K562 (cell line): ENCODE data around the gene BOLA1. TPM values are rescaled to one million over a fixed set of nuclear protein-coding genes. Genes with fewer than 3 reads are reported as not detected.

Experiments
- CBFA2T3 ChIP-seq: fragments of 450-650 bp; IDR thresholded peaks from 2 replicates; pipeline ENCODE4 v1.6.1; 2017
- CCAR2 ChIP-seq: fragments of 200-400 bp; formaldehyde crosslinking; IDR thresholded peaks from 2 replicates; pipeline ENCODE4 v1.6.1; 2017; ENCODE audit warnings: mild to moderate bottlenecking, low read depth, low read length
- MYNN ChIP-seq, 2 experiments: sonication (generic); formaldehyde crosslinking in 1 of 2; IDR thresholded peaks; 2 replicates each; pipeline versions ENCODE4 v1.5.0 to v1.6.1; 2016 to 2020; ENCODE audit warnings: antibody characterized with exemption in 1 of 2, missing genetic modification reagents in 1 of 2
- POLR2AphosphoS5 ChIP-seq: IDR thresholded peaks from 2 replicates; pipeline ENCODE4 v1.6.1; 2011; ENCODE audit warnings: mild to moderate bottlenecking, low read depth, low read length, moderate library complexity; ENCODE audit not compliant: control insufficient read depth, insufficient read depth
- PRMT5 ChIP-seq: sonication (generic); formaldehyde crosslinking; IDR thresholded peaks from 2 replicates; pipeline ENCODE4 v1.5.0; 2020; ENCODE audit warnings: missing genetic modification reagents
- PRPF4 ChIP-seq: fragments of 200-400 bp; formaldehyde crosslinking; IDR thresholded peaks from one replicate; pipeline ENCODE4 v1.6.1; 2017; ENCODE audit warnings: low read length, low read depth, mild to moderate bottlenecking; ENCODE audit not compliant: insufficient read depth, poor library complexity, severe bottlenecking
- SMARCA4 ChIP-seq: fragments of 450-650 bp; IDR thresholded peaks from 2 replicates; pipeline ENCODE4 v1.6.1; 2016
- TCF3 ChIP-seq: sonication (generic); formaldehyde crosslinking; IDR thresholded peaks from 2 replicates; pipeline ENCODE4 v1.4.0; 2020; ENCODE audit warnings: mild to moderate bottlenecking, missing genetic modification reagents
- ZNF143 ChIP-seq: sonication (generic); formaldehyde crosslinking; IDR thresholded peaks from 2 replicates; pipeline ENCODE4 v1.9.0; 2022; ENCODE audit warnings: mild to moderate bottlenecking, missing genetic modification reagents
- ZNF224 ChIP-seq: sonication (generic); formaldehyde crosslinking; IDR thresholded peaks from 2 replicates; pipeline ENCODE4 v1.8.0; 2022; ENCODE audit warnings: mild to moderate bottlenecking, missing genetic modification reagents
- ZNF3 ChIP-seq: fragments of 250-450 bp; sonication (Bioruptor Pico); IDR thresholded peaks from 2 replicates; pipeline ENCODE4 v1.5.0; 2021; ENCODE audit warnings: mild to moderate bottlenecking, moderate library complexity
- ZNF699 ChIP-seq: fragments of 250-450 bp; sonication (Bioruptor Pico); IDR thresholded peaks from 2 replicates; pipeline ENCODE4 v1.8.0; 2021; ENCODE audit warnings: mild to moderate bottlenecking, moderate library complexity; ENCODE audit not compliant: insufficient replicate concordance
- ZNF75A ChIP-seq: fragments of 450-650 bp; formaldehyde crosslinking; IDR thresholded peaks from 2 replicates; pipeline ENCODE4 v1.4.0; 2020; ENCODE audit warnings: mild to moderate bottlenecking
- polyA plus RNA-seq, 8 experiments: library from polyadenylated mRNA; depleted of rRNA in 4 of 8; stranded (reverse) in 5 of 8; unstranded in 3 of 8; fragments of >200 nt; fragmentation: Nextera tagmentation in 2 of 8; fragmentation: Illumina TruSeq in 1 of 8; extraction: Ambion mirVana in 2 of 8; extraction: Trizol in 1 of 8; gene quantifications; 2 replicates each; pipeline versions ENCODE4 v1.2.1 to v1.2.3, GENCODE V29; 2011 to 2014; ENCODE audit warnings: inconsistent platforms in 1 of 8, missing spikeins in 1 of 8
- total RNA-seq, 7 experiments: library from RNA; depleted of rRNA in 6 of 7; stranded (reverse); fragments of >200 nt in 6 of 7; fragmentation: Illumina TruSeq in 2 of 7; extraction: Trizol in 2 of 7; gene quantifications; 2 replicates each; pipeline versions ENCODE4 v1.2.1 to v1.2.3, GENCODE V29; 2011 to 2021; ENCODE audit warnings: low replicate concordance in 1 of 7
- TF ChIP-seq, protein P1 (sequence below): fragments of 250-450 bp; sonication (Bioruptor Pico); IDR thresholded peaks from 2 replicates; pipeline ENCODE4 v1.8.0; 2022; ENCODE audit warnings: moderate library complexity, mild to moderate bottlenecking, inconsistent platforms
- TF ChIP-seq, protein P2 (sequence below): fragments of 450-650 bp; IDR thresholded peaks from one replicate; pipeline ENCODE4 v1.6.1; 2018; ENCODE audit warnings: mild to moderate bottlenecking, moderate library complexity; ENCODE audit not compliant: partially characterized antibody
- TF ChIP-seq, protein P3 (sequence below): fragments of 250-450 bp; sonication (Bioruptor Pico); IDR thresholded peaks from 2 replicates; pipeline ENCODE4 v1.5.0; 2020; ENCODE audit warnings: mild to moderate bottlenecking
- TF ChIP-seq, protein P4 (sequence below): fragments of 250-450 bp; sonication (Bioruptor Pico); IDR thresholded peaks from 2 replicates; pipeline ENCODE4 v1.8.0; 2022; ENCODE audit warnings: inconsistent platforms
- TF ChIP-seq, protein P5 (sequence below): sonication (generic); formaldehyde crosslinking; IDR thresholded peaks from 2 replicates; pipeline ENCODE4 v1.8.1; 2023; ENCODE audit warnings: mild to moderate bottlenecking, missing genetic modification reagents
- TF ChIP-seq, protein P6 (sequence below): fragments of 150-350 bp; conservative IDR thresholded peaks from 2 replicates; pipeline ENCODE4 v1.6.1; 2014; ENCODE audit warnings: low read length

BOLA1 gene
- total and polyA plus RNA-seq, 9 of the 15 experiments (the other 6 are each of a cell fraction or from before 2014, with no cell fraction given): 0.18 to 1.2 (median 0.40) TPM; not detected in 2

DNA sequence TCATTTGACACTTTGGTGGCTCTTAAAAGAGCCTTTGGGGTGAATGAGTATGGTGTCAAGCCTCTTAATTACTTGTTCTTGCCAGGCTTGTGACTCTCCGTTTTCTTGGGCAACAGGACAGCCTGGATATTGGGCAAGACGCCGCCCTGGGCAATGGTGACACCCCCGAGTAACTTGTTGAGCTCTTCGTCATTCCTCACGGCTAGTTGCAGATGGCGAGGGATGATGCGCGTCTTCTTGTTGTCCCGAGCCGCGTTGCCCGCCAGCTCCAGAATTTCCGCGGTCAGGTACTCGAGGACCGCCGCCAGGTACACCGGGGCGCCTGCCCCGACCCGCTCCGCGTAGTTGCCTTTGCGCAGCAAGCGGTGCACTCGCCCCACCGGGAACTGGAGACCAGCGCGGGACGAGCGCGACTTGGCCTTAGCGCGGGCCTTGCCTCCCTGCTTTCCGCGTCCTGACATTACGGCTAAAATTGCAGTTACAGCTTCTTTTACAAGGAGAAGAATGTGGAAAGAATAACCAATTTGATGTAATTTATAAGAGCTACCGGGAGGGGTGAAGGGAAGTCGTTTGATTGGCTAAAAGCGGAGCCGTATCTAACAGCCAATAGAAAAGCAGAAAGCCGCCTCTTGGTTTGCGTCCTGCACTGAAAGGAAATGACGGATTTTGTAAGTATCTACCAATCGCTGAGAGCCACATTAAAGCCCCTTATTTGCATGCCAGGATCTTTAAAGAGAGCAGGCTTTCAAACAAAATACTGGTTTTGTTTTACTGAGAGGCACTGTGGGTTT lies 11.7 kb upstream of the BOLA1 start (continued):
- peak; percentile 83 for TF ChIP-seq POLR2AphosphoS5
- TF ChIP-seq, protein P1, sequence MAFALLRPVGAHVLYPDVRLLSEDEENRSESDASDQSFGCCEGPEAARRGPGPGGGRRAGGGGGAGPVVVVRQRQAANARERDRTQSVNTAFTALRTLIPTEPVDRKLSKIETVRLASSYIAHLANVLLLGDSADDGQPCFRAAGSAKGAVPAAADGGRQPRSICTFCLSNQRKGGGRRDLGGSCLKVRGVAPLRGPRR: no peak
- TF ChIP-seq ZNF3 (CRISPR knock-in tag): no peak
- TF ChIP-seq CBFA2T3: no peak
- TF ChIP-seq ZNF224 (CRISPR knock-in tag): 0 out of 2 replicates have a peak, but pooled peaks have one; percentile 24
- TF ChIP-seq PRPF4: peak; percentile 98
- TF ChIP-seq ZNF75A (CRISPR knock-in tag): no peak
- no peak for TF ChIP-seq MYNN (IDR thresholded peaks at IDR 0.05)
- no peak for TF ChIP-seq MYNN (CRISPR knock-in tag; IDR thresholded peaks at IDR 0.05)
- no peak for TF ChIP-seq ZNF699 (CRISPR knock-in tag)
- TF ChIP-seq, protein P2, sequence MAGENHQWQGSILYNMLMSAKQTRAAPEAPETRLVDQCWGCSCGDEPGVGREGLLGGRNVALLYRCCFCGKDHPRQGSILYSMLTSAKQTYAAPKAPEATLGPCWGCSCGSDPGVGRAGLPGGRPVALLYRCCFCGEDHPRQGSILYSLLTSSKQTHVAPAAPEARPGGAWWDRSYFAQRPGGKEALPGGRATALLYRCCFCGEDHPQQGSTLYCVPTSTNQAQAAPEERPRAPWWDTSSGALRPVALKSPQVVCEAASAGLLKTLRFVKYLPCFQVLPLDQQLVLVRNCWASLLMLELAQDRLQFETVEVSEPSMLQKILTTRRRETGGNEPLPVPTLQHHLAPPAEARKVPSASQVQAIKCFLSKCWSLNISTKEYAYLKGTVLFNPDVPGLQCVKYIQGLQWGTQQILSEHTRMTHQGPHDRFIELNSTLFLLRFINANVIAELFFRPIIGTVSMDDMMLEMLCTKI: no peak
- TF ChIP-seq, protein P3, sequence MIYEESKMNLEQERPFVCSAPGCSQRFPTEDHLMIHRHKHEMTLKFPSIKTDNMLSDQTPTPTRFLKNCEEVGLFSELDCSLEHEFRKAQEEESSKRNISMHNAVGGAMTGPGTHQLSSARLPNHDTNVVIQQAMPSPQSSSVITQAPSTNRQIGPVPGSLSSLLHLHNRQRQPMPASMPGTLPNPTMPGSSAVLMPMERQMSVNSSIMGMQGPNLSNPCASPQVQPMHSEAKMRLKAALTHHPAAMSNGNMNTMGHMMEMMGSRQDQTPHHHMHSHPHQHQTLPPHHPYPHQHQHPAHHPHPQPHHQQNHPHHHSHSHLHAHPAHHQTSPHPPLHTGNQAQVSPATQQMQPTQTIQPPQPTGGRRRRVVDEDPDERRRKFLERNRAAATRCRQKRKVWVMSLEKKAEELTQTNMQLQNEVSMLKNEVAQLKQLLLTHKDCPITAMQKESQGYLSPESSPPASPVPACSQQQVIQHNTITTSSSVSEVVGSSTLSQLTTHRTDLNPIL (CRISPR knock-in tag): no peak
- TF ChIP-seq SMARCA4: no peak
- TF ChIP-seq, protein P4, sequence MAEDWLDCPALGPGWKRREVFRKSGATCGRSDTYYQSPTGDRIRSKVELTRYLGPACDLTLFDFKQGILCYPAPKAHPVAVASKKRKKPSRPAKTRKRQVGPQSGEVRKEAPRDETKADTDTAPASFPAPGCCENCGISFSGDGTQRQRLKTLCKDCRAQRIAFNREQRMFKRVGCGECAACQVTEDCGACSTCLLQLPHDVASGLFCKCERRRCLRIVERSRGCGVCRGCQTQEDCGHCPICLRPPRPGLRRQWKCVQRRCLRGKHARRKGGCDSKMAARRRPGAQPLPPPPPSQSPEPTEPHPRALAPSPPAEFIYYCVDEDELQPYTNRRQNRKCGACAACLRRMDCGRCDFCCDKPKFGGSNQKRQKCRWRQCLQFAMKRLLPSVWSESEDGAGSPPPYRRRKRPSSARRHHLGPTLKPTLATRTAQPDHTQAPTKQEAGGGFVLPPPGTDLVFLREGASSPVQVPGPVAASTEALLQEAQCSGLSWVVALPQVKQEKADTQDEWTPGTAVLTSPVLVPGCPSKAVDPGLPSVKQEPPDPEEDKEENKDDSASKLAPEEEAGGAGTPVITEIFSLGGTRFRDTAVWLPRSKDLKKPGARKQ (CRISPR knock-in tag): no peak
- TF ChIP-seq PRMT5 (CRISPR knock-in tag): no peak
- TF ChIP-seq, protein P5, sequence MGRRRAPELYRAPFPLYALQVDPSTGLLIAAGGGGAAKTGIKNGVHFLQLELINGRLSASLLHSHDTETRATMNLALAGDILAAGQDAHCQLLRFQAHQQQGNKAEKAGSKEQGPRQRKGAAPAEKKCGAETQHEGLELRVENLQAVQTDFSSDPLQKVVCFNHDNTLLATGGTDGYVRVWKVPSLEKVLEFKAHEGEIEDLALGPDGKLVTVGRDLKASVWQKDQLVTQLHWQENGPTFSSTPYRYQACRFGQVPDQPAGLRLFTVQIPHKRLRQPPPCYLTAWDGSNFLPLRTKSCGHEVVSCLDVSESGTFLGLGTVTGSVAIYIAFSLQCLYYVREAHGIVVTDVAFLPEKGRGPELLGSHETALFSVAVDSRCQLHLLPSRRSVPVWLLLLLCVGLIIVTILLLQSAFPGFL (CRISPR knock-in tag): no peak
- no peak for TF ChIP-seq ZNF143 (CRISPR knock-in tag)
- TF ChIP-seq, protein P6, sequence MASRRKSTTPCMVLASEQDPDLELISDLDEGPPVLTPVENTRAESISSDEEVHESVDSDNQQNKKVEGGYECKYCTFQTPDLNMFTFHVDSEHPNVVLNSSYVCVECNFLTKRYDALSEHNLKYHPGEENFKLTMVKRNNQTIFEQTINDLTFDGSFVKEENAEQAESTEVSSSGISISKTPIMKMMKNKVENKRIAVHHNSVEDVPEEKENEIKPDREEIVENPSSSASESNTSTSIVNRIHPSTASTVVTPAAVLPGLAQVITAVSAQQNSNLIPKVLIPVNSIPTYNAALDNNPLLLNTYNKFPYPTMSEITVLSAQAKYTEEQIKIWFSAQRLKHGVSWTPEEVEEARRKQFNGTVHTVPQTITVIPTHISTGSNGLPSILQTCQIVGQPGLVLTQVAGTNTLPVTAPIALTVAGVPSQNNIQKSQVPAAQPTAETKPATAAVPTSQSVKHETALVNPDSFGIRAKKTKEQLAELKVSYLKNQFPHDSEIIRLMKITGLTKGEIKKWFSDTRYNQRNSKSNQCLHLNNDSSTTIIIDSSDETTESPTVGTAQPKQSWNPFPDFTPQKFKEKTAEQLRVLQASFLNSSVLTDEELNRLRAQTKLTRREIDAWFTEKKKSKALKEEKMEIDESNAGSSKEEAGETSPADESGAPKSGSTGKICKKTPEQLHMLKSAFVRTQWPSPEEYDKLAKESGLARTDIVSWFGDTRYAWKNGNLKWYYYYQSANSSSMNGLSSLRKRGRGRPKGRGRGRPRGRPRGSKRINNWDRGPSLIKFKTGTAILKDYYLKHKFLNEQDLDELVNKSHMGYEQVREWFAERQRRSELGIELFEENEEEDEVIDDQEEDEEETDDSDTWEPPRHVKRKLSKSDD: no peak
- TF ChIP-seq CCAR2: no peak
- no peak for TF ChIP-seq TCF3 (CRISPR knock-in tag)
